HEK293 (cell line): ENCODE results near the gene HBZ.

Source experiments
- BCL6B ChIP-seq: fragments of 450-650 bp; formaldehyde crosslinking; IDR thresholded peaks from 2 replicates; pipeline ENCODE4 v1.5.1; 2017; ENCODE audit warnings: missing biosample characterization, missing genetic modification characterization
- EGR2 ChIP-seq: fragments of 450-650 bp; formaldehyde crosslinking; IDR thresholded peaks from 2 replicates; pipeline ENCODE4 v1.5.1; 2016; ENCODE audit warnings: low read depth, missing biosample characterization, missing genetic modification characterization
- ELK4 ChIP-seq: IDR thresholded peaks from 2 replicates; pipeline ENCODE4 v1.6.1; 2011; ENCODE audit warnings: mild to moderate bottlenecking, low read depth, low read length, borderline replicate concordance
- GFI1B ChIP-seq: fragments of 450-650 bp; formaldehyde crosslinking; IDR thresholded peaks from 2 replicates; pipeline ENCODE4 v1.5.1; 2016; ENCODE audit warnings: missing biosample characterization, missing genetic modification characterization
- HOXD13 ChIP-seq: sonication (generic); formaldehyde crosslinking; IDR thresholded peaks from 2 replicates; pipeline ENCODE4 v1.8.0; 2022; ENCODE audit warnings: missing genetic modification reagents, borderline replicate concordance
- IKZF3 ChIP-seq: fragments of 450-650 bp; IDR thresholded peaks from 2 replicates; pipeline ENCODE4 v1.5.0; 2018; ENCODE audit warnings: missing biosample characterization, mild to moderate bottlenecking, missing genetic modification characterization, moderate library complexity
- OSR2 ChIP-seq: fragments of 450-650 bp; formaldehyde crosslinking; IDR thresholded peaks from 2 replicates; pipeline ENCODE4 v1.5.1; 2016; ENCODE audit warnings: missing biosample characterization, missing genetic modification characterization
- PRDM1 ChIP-seq: fragments of 450-650 bp; formaldehyde crosslinking; IDR thresholded peaks from 2 replicates; pipeline ENCODE4; 2016; ENCODE audit warnings: missing biosample characterization, missing genetic modification characterization
- PRDM10 ChIP-seq: fragments of 450-650 bp; formaldehyde crosslinking; IDR thresholded peaks from 2 replicates; pipeline ENCODE4 v1.5.1; 2016; ENCODE audit warnings: missing biosample characterization, missing genetic modification characterization
- SCRT1 ChIP-seq: fragments of 450-650 bp; formaldehyde crosslinking; IDR thresholded peaks from 2 replicates; pipeline ENCODE4 v1.5.1; 2016; ENCODE audit warnings: missing biosample characterization, missing genetic modification characterization, borderline replicate concordance
- ZBTB48 ChIP-seq: fragments of 450-650 bp; formaldehyde crosslinking; IDR thresholded peaks from 2 replicates; pipeline ENCODE4 v1.5.1; 2016; ENCODE audit warnings: missing biosample characterization, missing genetic modification characterization
- ZBTB8A ChIP-seq: fragments of 450-650 bp; formaldehyde crosslinking; IDR thresholded peaks from 2 replicates; pipeline ENCODE4 v1.5.1; 2016; ENCODE audit warnings: missing biosample characterization, missing genetic modification characterization
- ZIC2 ChIP-seq: fragments of 450-650 bp; formaldehyde crosslinking; IDR thresholded peaks from 2 replicates; pipeline ENCODE4 v1.5.1; 2016; ENCODE audit warnings: missing biosample characterization, missing genetic modification characterization
- ZNF2 ChIP-seq: fragments of 450-650 bp; formaldehyde crosslinking; IDR thresholded peaks from 2 replicates; pipeline ENCODE4 v1.5.1; 2016; ENCODE audit warnings: missing biosample characterization, missing genetic modification characterization
- ZNF26 ChIP-seq: fragments of 450-650 bp; formaldehyde crosslinking; IDR thresholded peaks from 2 replicates; pipeline ENCODE4 v1.5.1; 2016; ENCODE audit warnings: missing biosample characterization, missing genetic modification characterization
- ZNF302 ChIP-seq: fragments of 450-650 bp; formaldehyde crosslinking; IDR thresholded peaks from 2 replicates; pipeline ENCODE4 v1.5.1; 2016; ENCODE audit warnings: missing biosample characterization, missing genetic modification characterization, low read depth
- ZNF341 ChIP-seq: fragments of 450-650 bp; formaldehyde crosslinking; IDR thresholded peaks from 2 replicates; pipeline ENCODE4; 2016; ENCODE audit warnings: low read depth, missing biosample characterization, missing genetic modification characterization
- ZNF48 ChIP-seq: fragments of 450-650 bp; formaldehyde crosslinking; IDR thresholded peaks from 2 replicates; pipeline ENCODE4 v1.5.1; 2016; ENCODE audit warnings: missing biosample characterization, missing genetic modification characterization
- ZNF549 ChIP-seq: fragments of 450-650 bp; IDR thresholded peaks from 2 replicates; pipeline ENCODE4 v1.5.1; 2018; ENCODE audit warnings: missing biosample characterization, missing genetic modification characterization, mild to moderate bottlenecking, inconsistent platforms, moderate library complexity
- ZNF560 ChIP-seq: fragments of 450-650 bp; formaldehyde crosslinking; IDR thresholded peaks from 2 replicates; pipeline ENCODE4 v1.5.1; 2017; ENCODE audit warnings: missing biosample characterization, missing genetic modification characterization, borderline replicate concordance
- ZNF596 ChIP-seq: fragments of 450-650 bp; IDR thresholded peaks from 2 replicates; pipeline ENCODE4 v1.5.0; 2018; ENCODE audit warnings: missing biosample characterization, mild to moderate bottlenecking, missing genetic modification characterization, moderate library complexity
- ZNF654 ChIP-seq: fragments of 450-650 bp; formaldehyde crosslinking; IDR thresholded peaks from 2 replicates; pipeline ENCODE4 v1.5.1; 2016; ENCODE audit warnings: low read depth, missing biosample characterization, missing genetic modification characterization
- ZNF658 ChIP-seq: fragments of 450-650 bp; formaldehyde crosslinking; IDR thresholded peaks from 2 replicates; pipeline ENCODE4; 2016; ENCODE audit warnings: missing biosample characterization, missing genetic modification characterization
- ZNF692 ChIP-seq: fragments of 450-650 bp; formaldehyde crosslinking; IDR thresholded peaks from 2 replicates; pipeline ENCODE4 v1.5.1; 2016; ENCODE audit warnings: missing biosample characterization, missing genetic modification characterization
- ZNF837 ChIP-seq: fragments of 450-650 bp; formaldehyde crosslinking; IDR thresholded peaks from 2 replicates; pipeline ENCODE4 v1.5.1; 2016; ENCODE audit warnings: missing biosample characterization, missing genetic modification characterization
- ZSCAN18 ChIP-seq: fragments of 450-650 bp; formaldehyde crosslinking; IDR thresholded peaks from 2 replicates; pipeline ENCODE4 v1.5.1; 2016; ENCODE audit warnings: missing biosample characterization, missing genetic modification characterization
- ZXDB ChIP-seq: fragments of 450-650 bp; formaldehyde crosslinking; IDR thresholded peaks from 2 replicates; pipeline ENCODE4 v1.5.1; 2016; ENCODE audit warnings: missing biosample characterization, missing genetic modification characterization

The HBZ gene

GRCh38 chr16:117379-118365 lies 34.8 kb upstream of the HBZ start (continued):
- TF ChIP-seq ELK4: no peak
- 0 out of 2 replicates have a peak, but pooled peaks have one; percentile 36 for TF ChIP-seq ZNF2 (tag by site-specific recombination)
- TF ChIP-seq ZBTB48 (tag by site-specific recombination): peak; percentile 92
- no peak for TF ChIP-seq ZNF48 (tag by site-specific recombination)
- TF ChIP-seq ZNF837: no peak
- no peak for TF ChIP-seq EGR2 (tag by site-specific recombination)
- TF ChIP-seq ZNF302 (tag by site-specific recombination): no peak
- no peak for TF ChIP-seq ZNF549 (tag by site-specific recombination)
- peak; percentile 48; the same call in 1 of the 2 replicates for TF ChIP-seq ZIC2 (tag by site-specific recombination)
- no peak for TF ChIP-seq SCRT1 (tag by site-specific recombination)
- TF ChIP-seq HOXD13 (CRISPR knock-in tag): no peak
- TF ChIP-seq ZSCAN18 (tag by site-specific recombination): no peak
- TF ChIP-seq OSR2 (tag by site-specific recombination): 0 out of 2 replicates have a peak, but pooled peaks have one; percentile 6
- no peak for TF ChIP-seq ZNF560
- no peak for TF ChIP-seq BCL6B (tag by site-specific recombination)
- no peak for TF ChIP-seq ZNF341
- peak; percentile 44 for TF ChIP-seq ZNF654 (tag by site-specific recombination)
- TF ChIP-seq IKZF3: peak; percentile 50; the same call in 1 of the 2 replicates
- TF ChIP-seq ZNF26 (tag by site-specific recombination): no peak
- TF ChIP-seq ZBTB8A (tag by site-specific recombination): peak; percentile 78
- no peak for TF ChIP-seq GFI1B
- TF ChIP-seq ZNF658: no peak
- peak; percentile 60 for TF ChIP-seq ZXDB
- peak; percentile 38; the same call in 1 of the 2 replicates for TF ChIP-seq PRDM10 (tag by site-specific recombination)
- no peak for TF ChIP-seq ZNF596
- TF ChIP-seq ZNF692 (tag by site-specific recombination): peak; percentile 59; the same call in 1 of the 2 replicates
- no peak for TF ChIP-seq PRDM1 (tag by site-specific recombination)
